ENCODE data around the gene CDH15. TPM values are rescaled to one million over a fixed set of nuclear protein-coding genes. Genes with fewer than 3 reads are reported as not detected.

The CDH15 gene
- not detected in 2 replicates for total RNA-seq (2014; rRNA removed; shearing (Covaris generic))

DNA sequence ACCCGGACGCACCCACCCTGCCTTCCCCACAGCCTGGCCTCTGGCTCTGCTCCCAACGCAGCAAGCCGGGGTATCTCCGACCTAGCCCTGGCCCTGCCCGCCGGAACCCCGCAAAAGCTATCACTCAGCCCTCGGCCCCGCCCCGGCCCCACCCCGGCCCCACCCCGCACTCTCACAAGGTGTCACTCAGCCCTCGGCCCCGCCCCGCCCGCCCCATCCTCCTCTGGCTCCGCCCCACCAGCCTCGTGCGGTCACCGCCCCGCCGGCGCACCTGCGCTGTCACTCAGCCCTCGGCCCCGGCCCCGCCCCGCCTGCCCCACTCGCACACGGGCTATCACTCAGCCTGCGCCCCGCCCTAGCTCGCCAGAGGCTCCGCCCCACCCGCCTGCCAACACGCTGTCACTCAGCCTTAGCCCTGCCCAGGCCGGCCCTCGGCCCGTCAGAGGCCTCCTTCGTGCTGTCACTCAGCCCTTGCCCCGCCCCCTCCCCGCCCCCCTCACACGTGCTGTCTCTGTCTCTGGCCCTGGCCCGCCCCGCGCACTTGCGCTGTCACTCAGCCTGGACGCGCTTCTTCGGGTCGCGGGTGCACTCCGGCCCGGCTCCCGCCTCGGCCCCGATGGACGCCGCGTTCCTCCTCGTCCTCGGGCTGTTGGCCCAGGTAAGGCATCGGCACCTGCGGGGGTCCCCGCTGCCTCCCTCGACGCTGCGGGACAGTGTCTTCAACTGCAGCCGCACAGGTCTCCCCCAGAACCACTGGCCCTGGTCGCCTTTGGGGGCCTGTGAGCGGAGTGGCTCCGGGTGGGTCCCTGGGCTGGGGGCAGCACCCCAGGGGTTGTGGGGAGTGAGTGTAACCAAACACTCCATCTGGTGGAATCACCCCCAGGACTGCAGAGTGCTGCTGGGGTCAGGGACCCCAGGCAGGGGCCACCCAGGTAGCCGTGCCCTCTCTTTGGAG is at the start of gene CDH15:
CDH15 (plus strand) TSS at position 533 of the 955 bp plus-strand sequence; CDS start at position 617, 84 bp downstream.
- DNase-seq (ENCODE audit: low spot score), result peak; percentile 67

DNA sequence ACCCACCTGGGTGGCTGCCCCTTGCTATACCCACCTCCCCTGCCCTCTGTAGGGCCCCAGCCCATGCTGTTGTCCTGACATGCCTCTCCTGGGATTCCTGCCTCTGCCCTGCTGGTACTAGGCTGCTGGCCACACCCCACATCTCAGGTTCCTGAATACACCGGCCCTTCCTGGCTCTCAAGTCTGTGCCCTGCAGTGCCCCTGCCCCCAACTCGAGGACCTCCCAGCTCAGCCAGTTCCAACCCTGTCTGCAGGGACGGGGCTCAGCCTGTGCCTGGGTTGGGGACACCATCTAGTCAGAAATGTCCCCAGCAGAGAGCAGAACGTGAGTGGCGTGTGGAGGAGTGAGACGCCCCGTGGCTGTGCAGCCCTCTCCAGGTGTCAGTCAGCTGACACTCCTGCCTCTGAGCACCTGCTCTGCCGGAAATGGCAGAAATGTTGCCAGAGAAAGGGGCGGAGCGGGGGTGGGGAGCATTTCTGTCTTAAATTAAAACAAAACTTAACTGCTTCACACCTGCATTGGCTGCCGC is 49.2 kb upstream of the CDH15 start:
- DNase-seq (ENCODE audit: low spot score), result no peak

DNA sequence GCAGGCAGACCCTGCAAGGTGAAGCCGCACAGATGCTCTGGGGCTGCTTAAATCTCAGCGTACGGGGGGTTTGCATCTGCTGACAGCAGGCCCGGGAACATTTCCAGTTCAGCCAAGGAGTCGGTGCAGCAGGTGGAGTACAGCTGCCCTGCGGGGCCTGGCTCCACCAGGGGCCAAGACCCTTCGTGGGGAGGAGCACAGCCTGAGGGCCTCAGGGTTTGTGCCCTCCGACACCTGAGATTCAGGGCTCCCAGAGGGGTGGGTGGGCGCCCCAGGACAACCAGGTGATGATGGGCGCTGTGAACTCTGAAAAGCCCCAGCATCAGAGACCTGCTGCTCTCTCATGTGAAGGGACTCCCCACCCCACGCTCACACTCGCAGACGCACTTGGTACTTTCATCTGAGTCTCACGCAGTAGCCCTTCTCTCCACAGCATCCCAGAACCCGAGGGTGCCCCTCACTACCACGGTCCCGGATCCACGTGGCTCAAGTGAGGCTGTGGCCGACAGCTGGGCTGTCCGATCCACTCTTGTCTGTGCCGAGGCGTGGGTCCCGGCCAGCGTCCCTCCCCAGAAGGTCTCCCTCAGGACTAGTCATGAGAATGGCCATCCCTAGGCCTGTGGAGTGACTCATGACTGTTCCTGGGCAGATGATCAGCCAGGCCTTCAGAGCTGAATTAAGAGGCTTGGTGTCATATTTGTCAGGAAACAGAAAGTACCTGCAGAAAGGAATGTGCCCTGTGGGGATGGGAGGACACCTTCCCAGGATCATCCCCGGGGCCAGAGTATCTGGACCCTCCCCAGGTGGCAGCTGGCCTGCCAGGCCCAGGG is 48.3 kb upstream of the CDH15 start:
- DNase-seq (ENCODE audit: low spot score), result no peak

- no peak for DNase-seq (ENCODE audit: low spot score)
These were observed 47.8 kb upstream of the CDH15 start for GRCh38 chr16:89123831-89124100.

GRCh38 chr16:89129378-89129777 is 42.2 kb upstream of the CDH15 start:
- DNase-seq (ENCODE audit: low spot score), result no peak

- DNase-seq (ENCODE audit: low spot score), result no peak
These were observed 41.1 kb upstream of the CDH15 start for GRCh38 chr16:89130448-89130847.

DNA sequence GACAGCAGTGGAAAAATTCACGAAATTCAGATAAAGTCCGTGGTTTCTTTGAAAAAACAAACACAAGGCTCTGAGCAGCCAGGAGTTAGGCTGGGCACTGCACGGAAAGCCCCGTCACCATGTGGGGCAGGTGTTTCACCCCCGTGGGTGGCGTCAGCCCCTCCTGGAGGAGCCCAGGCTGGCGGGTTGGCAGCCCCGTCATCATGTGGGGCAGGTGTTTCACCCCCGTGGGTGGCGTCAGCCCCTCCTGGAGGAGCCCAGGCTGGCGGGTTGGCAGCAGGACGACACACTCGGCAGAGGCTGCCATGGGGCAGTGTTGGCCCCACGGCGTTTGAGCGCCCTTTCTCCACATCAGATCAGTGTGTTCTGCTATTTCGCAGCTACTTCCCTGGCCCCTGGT is 39.8 kb upstream of the CDH15 start:
- DNase-seq (ENCODE audit: low spot score), result no peak

DNA sequence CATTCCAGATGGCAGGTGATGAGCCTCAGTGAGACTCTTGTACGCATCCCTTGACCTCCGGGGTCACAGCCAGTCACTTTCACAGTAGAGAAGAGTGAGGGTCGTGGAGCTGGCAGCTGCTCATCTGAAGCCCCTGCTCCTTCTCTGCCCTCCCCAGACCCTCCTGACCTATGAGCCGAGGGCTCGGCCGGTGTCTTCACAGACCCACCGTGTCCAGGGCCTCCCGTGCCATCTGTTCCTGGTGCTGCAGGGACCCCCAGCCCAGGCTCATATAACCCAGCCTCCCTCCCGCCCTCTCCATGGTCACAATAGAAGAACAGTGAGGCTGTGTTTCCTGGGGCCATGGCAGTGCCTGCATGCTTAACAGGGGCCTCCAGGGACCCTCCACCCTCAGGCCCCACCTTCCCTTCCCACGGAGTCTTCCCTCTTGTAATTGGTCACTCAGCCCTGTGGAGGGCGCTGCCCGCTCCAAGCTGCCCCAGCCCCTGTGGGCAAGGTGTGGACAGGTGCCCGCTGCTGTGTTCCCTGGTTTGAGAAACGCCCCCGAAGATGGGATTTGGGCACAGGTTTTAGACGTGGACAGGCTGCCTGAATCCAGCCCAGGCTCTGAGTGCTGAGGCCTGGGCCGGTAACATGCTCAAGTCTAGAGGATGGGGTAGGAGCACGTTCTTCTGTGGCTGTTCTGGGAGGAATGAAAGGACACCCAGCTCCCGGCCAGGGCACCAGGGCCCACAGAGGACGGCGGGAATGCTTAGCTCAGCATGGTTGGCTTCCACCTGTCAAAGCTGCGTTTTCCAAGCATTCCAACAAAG is 39.1 kb upstream of the CDH15 start:
- DNase-seq (ENCODE audit: low spot score), result no peak

DNA sequence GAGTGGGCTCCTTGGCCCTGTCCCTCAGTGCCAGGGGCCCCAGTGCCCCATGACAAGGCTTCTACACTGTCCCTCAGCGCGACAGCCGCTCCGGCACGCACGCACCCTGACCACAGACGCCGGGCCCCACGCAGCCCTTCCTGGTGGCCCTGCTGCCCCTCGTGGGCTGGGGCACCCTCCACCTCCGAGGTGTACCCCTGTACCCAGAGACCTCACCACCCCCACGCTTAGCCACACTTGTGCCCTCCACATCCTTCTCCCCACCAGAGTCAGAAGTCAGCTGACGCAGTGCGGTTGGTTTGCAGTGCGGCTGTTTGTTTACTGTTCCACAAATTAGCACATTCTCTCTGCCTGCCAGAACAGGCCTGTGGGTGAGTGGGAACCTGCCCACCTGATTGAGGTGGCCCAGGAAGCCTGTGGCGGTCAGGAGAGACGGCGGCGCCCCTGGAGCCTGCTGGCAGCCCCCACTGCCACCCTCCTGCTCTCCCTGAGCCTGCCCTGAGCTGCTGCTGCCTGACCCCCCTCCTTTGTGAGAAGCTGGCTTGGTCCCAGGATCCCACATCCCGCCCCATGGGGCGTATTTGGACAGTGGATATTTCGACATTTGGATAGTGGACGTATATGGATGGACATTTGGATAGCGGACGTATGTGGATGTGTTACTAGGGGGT is 38.0 kb upstream of the CDH15 start:
- DNase-seq (ENCODE audit: low spot score), result no peak

GRCh38 chr16:89134269-89134668 is 37.3 kb upstream of the CDH15 start:
- DNase-seq (ENCODE audit: low spot score), result no peak

DNA sequence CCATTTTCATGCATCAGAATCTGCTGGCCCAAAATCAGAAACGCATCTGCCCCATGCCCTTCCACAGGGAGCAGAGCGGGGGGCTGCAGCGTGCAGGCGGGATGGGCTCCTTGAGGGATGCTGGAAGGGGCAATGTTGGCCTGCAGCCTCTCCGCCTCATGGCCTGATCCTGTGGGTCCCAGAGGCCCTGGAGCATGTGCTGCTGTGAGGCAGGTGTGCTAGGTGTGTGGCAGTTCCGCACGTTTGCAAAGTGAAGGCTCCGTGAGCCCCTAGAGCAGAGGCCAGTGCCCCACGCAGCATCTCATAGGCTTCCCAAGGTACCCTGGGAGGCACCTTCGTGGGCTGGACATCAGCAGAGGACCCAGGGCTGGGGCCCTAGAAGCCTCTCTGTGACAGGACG is 36.4 kb upstream of the CDH15 start:
- DNase-seq (ENCODE audit: low spot score), result no peak

DNA sequence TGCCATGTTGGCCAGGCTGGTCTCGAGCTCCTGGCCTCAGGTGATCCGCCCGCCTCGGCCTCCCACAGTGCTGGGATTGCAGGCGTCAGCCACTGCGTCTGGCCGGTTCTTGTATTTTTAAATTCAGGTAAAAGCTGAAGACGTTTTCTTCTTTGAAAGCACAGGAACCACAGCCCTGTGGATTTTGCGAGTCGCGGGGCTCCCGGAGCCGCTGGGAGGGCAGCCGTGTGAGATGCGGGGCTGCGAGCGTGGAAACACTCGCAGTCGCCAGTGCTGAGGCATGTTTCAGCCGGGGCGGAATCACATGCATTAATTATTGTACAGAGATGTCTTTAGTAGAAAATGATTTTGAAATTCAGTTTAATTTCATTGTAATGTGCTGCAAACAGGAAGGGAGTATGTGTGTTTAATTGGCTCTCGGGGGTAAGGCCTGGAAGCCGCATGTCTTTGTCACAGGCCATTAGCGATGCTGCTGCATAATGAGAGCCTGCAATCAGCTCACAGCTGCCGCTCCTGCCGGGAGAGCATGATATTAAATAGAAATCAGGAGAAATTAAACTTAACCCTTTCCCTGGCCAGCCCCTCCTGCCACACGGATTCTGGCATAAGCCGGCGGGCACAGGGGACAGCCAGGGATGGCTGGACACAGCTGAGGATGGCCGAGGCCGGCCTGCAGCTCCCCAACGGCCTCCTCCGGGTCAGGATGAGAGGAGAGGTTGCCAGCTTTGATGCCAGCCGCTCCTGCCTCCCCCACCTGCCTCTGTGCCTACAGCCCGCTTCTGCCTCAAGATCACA is 35.4 kb upstream of the CDH15 start:
- no peak for DNase-seq (ENCODE audit: low spot score)

- DNase-seq (ENCODE audit: low spot score), result no peak
These were observed 34.6 kb upstream of the CDH15 start for GRCh38 chr16:89136931-89137330.

- DNase-seq (ENCODE audit: low spot score), result no peak
These were observed 33.7 kb upstream of the CDH15 start for GRCh38 chr16:89137666-89138512.

- DNase-seq (ENCODE audit: low spot score), result no peak
These were observed 33.1 kb upstream of the CDH15 start for GRCh38 chr16:89138513-89138795.

GRCh38 chr16:89138843-89139520 is 32.6 kb upstream of the CDH15 start:
- no peak for DNase-seq (ENCODE audit: low spot score)

DNA sequence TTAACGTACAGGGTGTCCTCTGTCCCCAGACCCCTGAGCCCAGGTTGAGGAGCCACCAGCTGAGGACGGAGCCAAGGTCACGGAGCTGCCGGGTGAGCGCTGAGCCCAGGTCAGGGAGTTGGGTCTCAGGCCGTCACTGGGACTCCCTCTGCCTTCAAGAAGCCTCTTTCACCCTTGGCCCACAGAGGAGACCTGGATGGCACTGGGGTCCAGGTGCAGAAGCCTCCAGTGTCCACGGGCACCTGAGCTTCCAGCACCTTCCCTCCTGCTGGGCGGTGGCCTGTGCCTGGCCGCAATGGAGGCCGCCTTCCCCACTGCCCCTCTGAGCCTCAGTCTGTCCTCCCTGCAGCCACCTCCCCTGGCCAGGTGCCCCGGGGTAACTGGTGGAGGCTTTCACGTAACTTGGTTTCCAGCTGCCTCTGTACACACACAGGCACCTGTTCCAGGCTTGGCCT is 31.6 kb upstream of the CDH15 start:
- no peak for DNase-seq (ENCODE audit: low spot score)

DNA sequence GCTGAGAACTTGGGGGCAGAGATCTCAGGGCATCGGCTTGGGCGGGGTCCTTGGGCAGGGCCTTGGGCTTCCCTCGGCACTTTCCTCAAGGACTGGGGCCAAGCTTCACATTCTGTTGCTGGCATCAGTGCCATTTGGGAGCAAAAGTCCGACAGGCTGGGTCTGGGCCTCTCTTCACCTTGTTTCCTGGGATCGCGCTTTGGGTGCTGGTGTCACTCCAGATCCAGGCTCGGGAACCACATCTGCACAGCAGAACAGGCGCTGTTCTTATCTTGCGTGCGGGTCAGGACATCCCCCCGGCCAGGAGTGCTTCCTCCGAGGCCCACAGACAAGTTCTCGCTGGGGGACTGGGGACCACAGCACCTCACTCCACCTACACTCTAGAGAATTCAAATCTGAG is 31.1 kb upstream of the CDH15 start:
- DNase-seq (ENCODE audit: low spot score), result no peak
